Astrocyte (in vitro differentiated cells and primary cell): ENCODE data around the gene CCNB1. TPM values are rescaled to one million over a fixed set of nuclear protein-coding genes. Genes with fewer than 3 reads are reported as not detected.
"Not testable (repeated sequence)": the region's sequence is repeated elsewhere in the genome, so short reads cannot be mapped to it uniquely, and the experiment has no call there.

ENCODE experiments used
- DNase-seq: peaks from one replicate; pipeline ENCODE4 v3.0.0-alpha.2; 2010; ENCODE audit warnings: low read depth
- FAIRE-seq: peaks from 2 replicates; lab custom pipeline; 2011; peaks lifted over from hg19 to GRCh38; lab: Jason Lieb, UNC
- H2AFZ ChIP-seq: 2 replicates; pipeline ENCODE4 v1.6.0; 2012; ENCODE audit warnings: low read depth, low read length, inconsistent platforms
- H3K27ac ChIP-seq: 2 replicates; pipeline ENCODE4 v1.5.1; 2011; ENCODE audit warnings: low read depth, low read length, inconsistent platforms
- H3K27me3 ChIP-seq: 2 replicates; pipeline ENCODE4 v1.6.0; 2011; ENCODE audit warnings: low read length, inconsistent platforms; ENCODE audit not compliant: insufficient read depth
- H3K36me3 ChIP-seq: 2 replicates; pipeline ENCODE4 v1.5.1; 2011; ENCODE audit warnings: low read length, inconsistent platforms; ENCODE audit not compliant: insufficient read depth
- H3K4me1 ChIP-seq: 2 replicates; pipeline ENCODE4 v1.5.1; 2011; ENCODE audit warnings: low read length, inconsistent platforms; ENCODE audit not compliant: insufficient read depth
- H3K4me2 ChIP-seq: 2 replicates; pipeline ENCODE4 v1.6.0; 2012; ENCODE audit warnings: low read length, inconsistent platforms
- H3K4me3 ChIP-seq: 2 replicates; pipeline ENCODE4 v1.5.1; 2011; ENCODE audit warnings: low read depth, mild to moderate bottlenecking, low read length, inconsistent platforms; ENCODE audit not compliant: insufficient read depth
- H3K79me2 ChIP-seq: 2 replicates; pipeline ENCODE4 v1.6.0; 2012; ENCODE audit warnings: mild to moderate bottlenecking, low read length, inconsistent platforms; ENCODE audit not compliant: insufficient read depth
- H3K9ac ChIP-seq: 2 replicates; pipeline ENCODE4 v1.6.0; 2012; ENCODE audit warnings: mild to moderate bottlenecking, low read length, inconsistent platforms
- H3K9me3 ChIP-seq: 2 replicates; pipeline ENCODE4 v1.5.1; 2012; ENCODE audit warnings: low read depth, mild to moderate bottlenecking, low read length, inconsistent platforms; ENCODE audit not compliant: insufficient read depth
- H4K20me1 ChIP-seq: 2 replicates; pipeline ENCODE4 v1.6.0; 2012; ENCODE audit warnings: low read length, inconsistent platforms; ENCODE audit not compliant: insufficient read depth
- H3K27ac Mint-ChIP-seq: one replicate; pipeline ENCODE4 v1.8.0; 2021; ENCODE audit warnings: mild to moderate bottlenecking, mixed read lengths; ENCODE audit not compliant: unreplicated experiment
- H3K27me3 Mint-ChIP-seq: one replicate; pipeline ENCODE4 v1.8.0; 2021; ENCODE audit warnings: low read depth, mixed read lengths; ENCODE audit not compliant: unreplicated experiment
- H3K36me3 Mint-ChIP-seq: one replicate; pipeline ENCODE4 v1.8.0; 2021; ENCODE audit warnings: low read depth, mixed read lengths; ENCODE audit not compliant: unreplicated experiment
- H3K4me1 Mint-ChIP-seq: one replicate; pipeline ENCODE4 v1.8.0; 2021; ENCODE audit warnings: low read depth, mixed read lengths; ENCODE audit not compliant: unreplicated experiment
- H3K4me3 Mint-ChIP-seq: one replicate; pipeline ENCODE4 v1.8.0; 2021; ENCODE audit warnings: mild to moderate bottlenecking, moderate library complexity, mixed read lengths; ENCODE audit not compliant: unreplicated experiment
- H3K9me3 Mint-ChIP-seq: one replicate; pipeline ENCODE4 v1.8.0; 2021; ENCODE audit warnings: mild to moderate bottlenecking, mixed read lengths; ENCODE audit not compliant: unreplicated experiment
- CTCF ChIP-seq: IDR thresholded peaks from 2 replicates; pipeline ENCODE4 v1.5.1; 2011; ENCODE audit warnings: low read depth, mild to moderate bottlenecking, inconsistent platforms, low read length, moderate library complexity; ENCODE audit not compliant: insufficient read depth
- EZH2 ChIP-seq: IDR thresholded peaks from 2 replicates; pipeline ENCODE4 v1.6.1; 2012; ENCODE audit warnings: mild to moderate bottlenecking, low read length, inconsistent platforms; ENCODE audit not compliant: insufficient read depth
- total RNA-seq: library from RNA; stranded (reverse); gene quantifications from 2 replicates; pipeline ENCODE4 v1.2.1, GENCODE V29; 2021

The CCNB1 gene
- total RNA-seq, 1 donor from 2014 or later: 49.8 TPM

GRCh38 chr5:69131304-69131703 is 35.6 kb upstream of the CCNB1 start:
- Mint-ChIP-seq H3K9me3 (no peaks in the 10 kb centered on the region), H3K27me3 (no peaks in the 10 kb centered on the region), H3K27ac (no peak overlapping the region), H3K4me1 (no peaks in the 10 kb centered on the region), H3K36me3 (peaks cover 15% of the 10 kb centered on the region), H3K4me3 (no peak overlapping the region)
- Histone ChIP-seq H3K79me2 (no peaks in the 10 kb centered on the region), H3K27ac (no peak overlapping the region), H3K4me3 (no peak overlapping the region), H2AFZ (no peak overlapping the region), H4K20me1 (no peaks in the 10 kb centered on the region), H3K27me3 (no peaks in the 10 kb centered on the region), H3K4me2 (no peak overlapping the region), H3K36me3 (peaks cover 9% of the 10 kb centered on the region), H3K9me3 (no peaks in the 10 kb centered on the region), H3K9ac (no peak overlapping the region), H3K4me1 (no peaks in the 10 kb centered on the region)
- TF ChIP-seq EZH2 (no peak), CTCF (no peak)
- DNase-seq: no peak
- no peak for FAIRE-seq

- H3K4me3 ChIP-seq: no peak overlapping the region
- H3K4me2 ChIP-seq: no peak overlapping the region
- FAIRE-seq (no peak), DNase-seq (no peak)
- H3K36me3 Mint-ChIP-seq: peaks cover 11% of the 10 kb centered on the region
- H3K27me3 ChIP-seq: no peaks in the 10 kb centered on the region
- H2AFZ ChIP-seq: no peak overlapping the region
- no peaks in the 10 kb centered on the region for H3K79me2 ChIP-seq
- TF ChIP-seq CTCF (no peak), EZH2 (no peak)
- H3K9me3 ChIP-seq: no peaks in the 10 kb centered on the region
- no peaks in the 10 kb centered on the region for H3K4me1 ChIP-seq
- H4K20me1 ChIP-seq: no peaks in the 10 kb centered on the region
- H3K9ac ChIP-seq: no peak overlapping the region
- H3K27ac ChIP-seq: no peak overlapping the region
- H3K27me3 Mint-ChIP-seq: no peaks in the 10 kb centered on the region
- H3K9me3 Mint-ChIP-seq: no peaks in the 10 kb centered on the region
- H3K4me3 Mint-ChIP-seq: no peak overlapping the region
- H3K36me3 ChIP-seq: peaks cover 2% of the 10 kb centered on the region
- H3K27ac Mint-ChIP-seq: no peak overlapping the region
- no peaks in the 10 kb centered on the region for H3K4me1 Mint-ChIP-seq
Measured at GRCh38 chr5:69134126-69134525, 32.8 kb upstream of the CCNB1 start.

- Mint-ChIP-seq H3K27me3 (no peaks in the 10 kb centered on the region), H3K4me3 (no peak overlapping the region), H3K27ac (no peak overlapping the region), H3K4me1 (no peaks in the 10 kb centered on the region), H3K9me3 (peaks cover 7% of the 10 kb centered on the region), H3K36me3 (peaks cover 14% of the 10 kb centered on the region)
- Histone ChIP-seq H3K79me2 (no peaks in the 10 kb centered on the region), H3K4me1 (no peaks in the 10 kb centered on the region), H3K9ac (no peak overlapping the region), H3K36me3 (no peaks in the 10 kb centered on the region), H3K27ac (no peak overlapping the region), H3K27me3 (no peaks in the 10 kb centered on the region), H3K4me3 (no peak overlapping the region), H3K9me3 (no peaks in the 10 kb centered on the region), H4K20me1 (no peaks in the 10 kb centered on the region), H3K4me2 (no peak overlapping the region), H2AFZ (no peak overlapping the region)
- no peak for TF ChIP-seq EZH2
- TF ChIP-seq CTCF: no peak
- FAIRE-seq (no peak), DNase-seq (no peak)
Measured at GRCh38 chr5:69136293-69136692, 30.7 kb upstream of the CCNB1 start.

GRCh38 chr5:69137208-69137607 is 29.7 kb upstream of the CCNB1 start:
- H3K27me3 ChIP-seq, H3K79me2 ChIP-seq, H3K4me3 ChIP-seq, H3K4me1 ChIP-seq, H3K9ac ChIP-seq, H3K4me2 ChIP-seq, FAIRE-seq, H3K27ac ChIP-seq, H3K27ac Mint-ChIP-seq, H4K20me1 ChIP-seq, H3K27me3 Mint-ChIP-seq, H3K36me3 ChIP-seq, DNase-seq, H3K9me3 Mint-ChIP-seq, H3K9me3 ChIP-seq, H3K4me1 Mint-ChIP-seq, H3K4me3 Mint-ChIP-seq, H2AFZ ChIP-seq: not testable (repeated sequence)
- peaks cover 15% of the 10 kb centered on the region for H3K36me3 Mint-ChIP-seq
